Stimulated activated CD4-positive, alpha-beta T cell treated with anti-CD3 and anti-CD28 coated beads, Interleukin-4, amount 100 ng/mL, for 24 hours (primary cell): ENCODE measurements around the gene ZFR2.
"Not testable (repeated sequence)": the region's sequence is repeated elsewhere in the genome, so short reads cannot be mapped to it uniquely, and the experiment has no call there.

Experiments used
- DNase-seq: peaks from one replicate; pipeline ENCODE4 v3.0.0-alpha.2; 2020

ZFR2 gene

GRCh38 chr19:3770136-3770999 lies 98.5 kb downstream of the ZFR2 start:
- no peak for DNase-seq

GRCh38 chr19:3769494-3769893 lies 99.3 kb downstream of the ZFR2 start:
- no peak for DNase-seq

GRCh38 chr19:3768748-3769099 lies 100.1 kb downstream of the ZFR2 start:
- no peak for DNase-seq

- DNase-seq = no peak
These were observed 100.7 kb downstream of the ZFR2 start for GRCh38 chr19:3768015-3768747.

- DNase-seq = no peak
These were observed 101.8 kb downstream of the ZFR2 start for GRCh38 chr19:3767050-3767449.

- no peak for DNase-seq
These were observed 102.3 kb downstream of the ZFR2 start for GRCh38 chr19:3766520-3766919.

GRCh38 chr19:3765757-3766156 lies 103.1 kb downstream of the ZFR2 start:
- not testable (repeated sequence) for DNase-seq

- no peak for DNase-seq
These were observed 103.7 kb downstream of the ZFR2 start for GRCh38 chr19:3765121-3765520.

GRCh38 chr19:3762501-3763459 lies 106.1 kb downstream of the ZFR2 start, which contains the start of gene MRPL54:
Gene MRPL54, plus strand, starts transcription at chr19:3762682. Its CDS starts 19 bp downstream, at chr19:3762701.
- peak; percentile 99 for DNase-seq

- no peak for DNase-seq
These were observed 106.7 kb downstream of the ZFR2 start for GRCh38 chr19:3762130-3762473.

- peak; percentile 97 for DNase-seq
These were observed 107.3 kb downstream of the ZFR2 start, which contains the start of gene APBA3 for GRCh38 chr19:3761382-3762129. Gene APBA3, minus strand, starts transcription at chr19:3761692. Its CDS starts 1,428 bp downstream, at chr19:3760264.

- no peak for DNase-seq
These were observed 107.9 kb downstream of the ZFR2 start for GRCh38 chr19:3760871-3761361.

- DNase-seq = no peak
These were observed 109.2 kb downstream of the ZFR2 start for GRCh38 chr19:3759482-3760254.

GRCh38 chr19:3758297-3758696 lies 110.5 kb downstream of the ZFR2 start:
- not testable (repeated sequence) for DNase-seq

GRCh38 chr19:3757705-3758104 lies 111.1 kb downstream of the ZFR2 start:
- DNase-seq = not testable (repeated sequence)
